NB4 (cell line): ENCODE measurements around the gene ALB.

Experiments used
- DNase-seq: peaks from one replicate; pipeline ENCODE4 v3.0.0; 2010; ENCODE audit warnings: low read depth
- H3K4me3 ChIP-seq: one replicate; pipeline ENCODE4 v1.5.1; 2011; ENCODE audit warnings: mild to moderate bottlenecking, low read depth, low read length, moderate library complexity
- MYC ChIP-seq: IDR thresholded peaks from 2 replicates; pipeline ENCODE4 v1.6.1; 2011; ENCODE audit warnings: low read depth, low read length
- POLR2A ChIP-seq: IDR thresholded peaks from 2 replicates; pipeline ENCODE4 v1.6.1; 2011; ENCODE audit warnings: mild to moderate bottlenecking; ENCODE audit not compliant: insufficient read length; ENCODE audit errors: extremely low read depth
- TF ChIP-seq, protein P1 (sequence below): IDR thresholded peaks from one replicate; pipeline ENCODE4 v1.5.1; 2012; ENCODE audit warnings: low read depth, low read length
- TF ChIP-seq, protein P2 (sequence below): IDR thresholded peaks from 2 replicates; pipeline ENCODE4 v1.6.1; 2011; ENCODE audit warnings: low read depth, low read length

Gene ALB

DNA sequence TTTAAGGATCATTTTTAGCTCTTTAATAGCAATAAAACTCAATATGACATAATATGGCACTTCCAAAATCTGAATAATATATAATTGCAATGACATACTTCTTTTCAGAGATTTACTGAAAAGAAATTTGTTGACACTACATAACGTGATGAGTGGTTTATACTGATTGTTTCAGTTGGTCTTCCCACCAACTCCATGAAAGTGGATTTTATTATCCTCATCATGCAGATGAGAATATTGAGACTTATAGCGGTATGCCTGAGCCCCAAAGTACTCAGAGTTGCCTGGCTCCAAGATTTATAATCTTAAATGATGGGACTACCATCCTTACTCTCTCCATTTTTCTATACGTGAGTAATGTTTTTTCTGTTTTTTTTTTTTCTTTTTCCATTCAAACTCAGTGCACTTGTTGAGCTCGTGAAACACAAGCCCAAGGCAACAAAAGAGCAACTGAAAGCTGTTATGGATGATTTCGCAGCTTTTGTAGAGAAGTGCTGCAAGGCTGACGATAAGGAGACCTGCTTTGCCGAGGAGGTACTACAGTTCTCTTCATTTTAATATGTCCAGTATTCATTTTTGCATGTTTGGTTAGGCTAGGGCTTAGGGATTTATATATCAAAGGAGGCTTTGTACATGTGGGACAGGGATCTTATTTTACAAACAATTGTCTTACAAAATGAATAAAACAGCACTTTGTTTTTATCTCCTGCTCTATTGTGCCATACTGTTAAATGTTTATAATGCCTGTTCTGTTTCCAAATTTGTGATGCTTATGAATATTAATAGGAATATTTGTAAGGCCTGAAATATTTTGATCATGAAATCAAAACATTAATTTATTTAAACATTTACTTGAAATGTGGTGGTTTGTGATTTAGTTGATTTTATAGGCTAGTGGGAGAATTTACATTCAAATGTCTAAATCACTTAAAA, 15.3 kb downstream of the ALB start:
- H3K4me3 ChIP-seq = no peak overlapping the region
- DNase-seq = no peak
- TF ChIP-seq POLR2A = no peak
- TF ChIP-seq, protein P1, sequence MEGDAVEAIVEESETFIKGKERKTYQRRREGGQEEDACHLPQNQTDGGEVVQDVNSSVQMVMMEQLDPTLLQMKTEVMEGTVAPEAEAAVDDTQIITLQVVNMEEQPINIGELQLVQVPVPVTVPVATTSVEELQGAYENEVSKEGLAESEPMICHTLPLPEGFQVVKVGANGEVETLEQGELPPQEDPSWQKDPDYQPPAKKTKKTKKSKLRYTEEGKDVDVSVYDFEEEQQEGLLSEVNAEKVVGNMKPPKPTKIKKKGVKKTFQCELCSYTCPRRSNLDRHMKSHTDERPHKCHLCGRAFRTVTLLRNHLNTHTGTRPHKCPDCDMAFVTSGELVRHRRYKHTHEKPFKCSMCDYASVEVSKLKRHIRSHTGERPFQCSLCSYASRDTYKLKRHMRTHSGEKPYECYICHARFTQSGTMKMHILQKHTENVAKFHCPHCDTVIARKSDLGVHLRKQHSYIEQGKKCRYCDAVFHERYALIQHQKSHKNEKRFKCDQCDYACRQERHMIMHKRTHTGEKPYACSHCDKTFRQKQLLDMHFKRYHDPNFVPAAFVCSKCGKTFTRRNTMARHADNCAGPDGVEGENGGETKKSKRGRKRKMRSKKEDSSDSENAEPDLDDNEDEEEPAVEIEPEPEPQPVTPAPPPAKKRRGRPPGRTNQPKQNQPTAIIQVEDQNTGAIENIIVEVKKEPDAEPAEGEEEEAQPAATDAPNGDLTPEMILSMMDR = no peak
- TF ChIP-seq, protein P2, sequence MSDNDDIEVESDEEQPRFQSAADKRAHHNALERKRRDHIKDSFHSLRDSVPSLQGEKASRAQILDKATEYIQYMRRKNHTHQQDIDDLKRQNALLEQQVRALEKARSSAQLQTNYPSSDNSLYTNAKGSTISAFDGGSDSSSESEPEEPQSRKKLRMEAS = no peak
- TF ChIP-seq MYC = no peak

DNA sequence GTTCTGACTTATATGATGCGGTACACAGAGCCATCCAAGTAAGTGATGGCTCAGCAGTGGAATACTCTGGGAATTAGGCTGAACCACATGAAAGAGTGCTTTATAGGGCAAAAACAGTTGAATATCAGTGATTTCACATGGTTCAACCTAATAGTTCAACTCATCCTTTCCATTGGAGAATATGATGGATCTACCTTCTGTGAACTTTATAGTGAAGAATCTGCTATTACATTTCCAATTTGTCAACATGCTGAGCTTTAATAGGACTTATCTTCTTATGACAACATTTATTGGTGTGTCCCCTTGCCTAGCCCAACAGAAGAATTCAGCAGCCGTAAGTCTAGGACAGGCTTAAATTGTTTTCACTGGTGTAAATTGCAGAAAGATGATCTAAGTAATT, 16.5 kb downstream of the ALB start:
- TF ChIP-seq, protein P2 = no peak
- TF ChIP-seq POLR2A (no peak), MYC (no peak)
- TF ChIP-seq, protein P1 = no peak
- DNase-seq = no peak
- H3K4me3 ChIP-seq = no peak overlapping the region

DNA sequence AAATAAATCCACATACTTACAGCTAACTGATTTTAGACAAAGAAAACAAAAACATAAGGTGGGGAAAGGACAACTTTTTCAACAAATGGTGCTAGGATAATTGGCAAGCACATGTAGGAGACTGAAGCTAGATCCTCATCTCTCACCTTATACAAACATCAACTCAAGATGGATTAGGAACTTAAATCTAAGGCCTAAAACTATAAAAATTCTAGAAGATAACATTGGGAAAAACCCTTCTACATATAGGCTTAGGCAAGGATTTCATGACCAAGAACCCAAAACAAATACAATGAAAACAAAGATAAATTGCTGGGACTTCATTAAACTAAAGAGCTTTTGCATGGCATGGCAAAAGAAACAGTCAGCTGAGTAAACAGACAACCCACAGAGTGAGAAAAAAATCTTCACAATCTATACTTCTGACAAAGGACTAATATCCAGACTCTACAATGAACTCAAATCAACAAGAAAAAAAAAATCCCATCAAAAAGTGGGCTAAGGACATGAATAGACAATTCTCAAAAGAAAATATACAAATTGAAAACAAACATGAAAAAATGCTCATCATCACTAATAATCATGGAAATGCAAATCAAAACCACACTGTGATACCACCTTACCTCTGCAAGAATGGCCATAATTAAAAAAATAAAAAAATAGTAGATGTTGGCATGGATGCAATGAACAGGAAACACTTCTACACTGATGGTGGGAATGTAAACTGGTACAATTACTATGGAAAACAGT, 17.8 kb downstream of the ALB start:
- no peak for DNase-seq
- TF ChIP-seq POLR2A = no peak
- TF ChIP-seq, protein P2 = no peak
- TF ChIP-seq, protein P1 = no peak
- no peak for TF ChIP-seq MYC
- no peak overlapping the region for H3K4me3 ChIP-seq

DNA sequence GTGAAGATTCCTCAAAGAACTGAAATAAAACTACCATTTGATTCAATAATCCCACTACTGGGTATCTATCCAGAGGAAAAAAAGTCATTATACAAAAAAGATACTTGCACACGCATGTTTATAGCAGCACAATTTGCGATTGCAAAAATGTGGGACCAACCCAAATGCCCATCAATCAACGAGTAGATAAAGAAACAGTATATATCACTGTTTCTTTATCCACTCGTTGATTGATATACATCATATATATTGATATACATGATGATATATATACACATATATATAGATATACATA, 18.3 kb downstream of the ALB start:
- H3K4me3 ChIP-seq = no peak overlapping the region
- no peak for DNase-seq
- no peak for TF ChIP-seq POLR2A
- TF ChIP-seq, protein P2 = no peak
- TF ChIP-seq, protein P1 = no peak
- TF ChIP-seq MYC = no peak

DNA sequence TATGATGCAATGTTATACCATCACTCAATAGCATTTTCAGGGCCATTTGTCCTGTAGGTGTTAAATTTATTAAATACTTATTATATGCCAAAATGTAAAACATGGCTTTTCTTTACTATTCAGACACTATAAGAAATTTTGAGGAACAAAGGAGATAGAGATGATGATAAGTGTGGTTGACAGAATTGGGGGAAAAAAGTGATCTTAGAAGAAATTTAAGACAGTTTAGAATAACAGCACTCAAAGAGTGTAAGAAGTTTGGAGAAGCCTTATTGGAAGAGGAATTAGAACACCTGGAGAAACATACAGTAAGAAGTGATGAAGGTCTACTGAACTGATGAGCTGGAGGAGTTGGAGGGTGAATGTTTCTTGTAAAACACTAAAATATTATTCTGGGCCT, 19.1 kb downstream of the ALB start:
- TF ChIP-seq, protein P2 = no peak
- TF ChIP-seq, protein P1 = no peak
- TF ChIP-seq POLR2A (no peak), MYC (no peak)

More for the DNA sequence above, 19.1 kb downstream of the ALB start:
- H3K4me3 ChIP-seq = no peak overlapping the region
- no peak for DNase-seq
